ENCODE measurements around the gene APOBEC3F. TPM values are rescaled to one million over a fixed set of nuclear protein-coding genes. Genes with fewer than 3 reads are reported as not detected.
"Not testable (repeated sequence)": the region's sequence is repeated elsewhere in the genome, so short reads cannot be mapped to it uniquely, and the experiment has no call there.

APOBEC3F gene
- total RNA-seq, 3 donors from 2014 or later: 7.4 to 14.1 (median 8.8) TPM

- ATAC-seq (no peak), DNase-seq (no peak)
- H3K4me1 ChIP-seq (ENCODE audit: low read depth): no peaks in the 10 kb centered on the region
- H3K4me3 ChIP-seq: no peak overlapping the region
- H3K36me3 ChIP-seq (ENCODE audit: low read depth): no peaks in the 10 kb centered on the region
- intact Hi-C loops (cut with DNase I, micrococcal nuclease): no loop called here
- no peak for TF ChIP-seq CTCF (IDR thresholded peaks at IDR 0.05)
- H3K9me3 ChIP-seq: no peaks in the 10 kb centered on the region
Observed at GRCh38 chr22:39027717-39028116, 12.9 kb upstream of the APOBEC3F start.

- TF ChIP-seq CTCF (IDR thresholded peaks at IDR 0.05): no peak
- intact Hi-C loops (cut with DNase I, micrococcal nuclease): no loop called here
- Histone ChIP-seq H3K4me1 (ENCODE audit: low read depth) (no peaks in the 10 kb centered on the region), H3K4me3 (no peak overlapping the region), H3K36me3 (ENCODE audit: low read depth) (no peaks in the 10 kb centered on the region), H3K9me3 (no peaks in the 10 kb centered on the region)
- ATAC-seq (no peak), DNase-seq (no peak)
Observed at GRCh38 chr22:39028281-39028680, 12.4 kb upstream of the APOBEC3F start.

GRCh38 chr22:39029227-39029626 is 11.4 kb upstream of the APOBEC3F start:
- Histone ChIP-seq H3K4me3 (no peak overlapping the region), H3K4me1 (ENCODE audit: low read depth) (no peaks in the 10 kb centered on the region), H3K36me3 (ENCODE audit: low read depth) (no peaks in the 10 kb centered on the region), H3K9me3 (no peaks in the 10 kb centered on the region)
- ATAC-seq: no peak
- no peak for TF ChIP-seq CTCF (IDR thresholded peaks at IDR 0.05)
- no peak for DNase-seq
- intact Hi-C loops (cut with DNase I, micrococcal nuclease): no loop called here

GRCh38 chr22:39030705-39031104 is 10.0 kb upstream of the APOBEC3F start:
- Histone ChIP-seq H3K9me3 (no peaks in the 10 kb centered on the region), H3K36me3 (ENCODE audit: low read depth) (no peaks in the 10 kb centered on the region), H3K4me1 (ENCODE audit: low read depth) (no peaks in the 10 kb centered on the region), H3K4me3 (no peak overlapping the region)
- TF ChIP-seq CTCF (IDR thresholded peaks at IDR 0.05): no peak
- ATAC-seq (no peak), DNase-seq (no peak)
- intact Hi-C loops (cut with DNase I, micrococcal nuclease): no loop called here

GRCh38 chr22:39031434-39032295 is 9.0 kb upstream of the APOBEC3F start:
- H3K9me3 ChIP-seq; H3K4me3 ChIP-seq; intact Hi-C loops (cut with DNase I, micrococcal nuclease); DNase-seq; H3K36me3 ChIP-seq (ENCODE audit: low read depth); ATAC-seq; H3K4me1 ChIP-seq (ENCODE audit: low read depth): not testable (repeated sequence)

- not testable (repeated sequence) for H3K4me1 ChIP-seq (ENCODE audit: low read depth)
Observed at GRCh38 chr22:39037071-39037470, 3.6 kb upstream of the APOBEC3F start.

More at GRCh38 chr22:39037071-39037470, 3.6 kb upstream of the APOBEC3F start:
- intact Hi-C loops (cut with DNase I, micrococcal nuclease); H3K4me3 ChIP-seq; H3K9me3 ChIP-seq; DNase-seq; ATAC-seq; H3K36me3 ChIP-seq (ENCODE audit: low read depth): not testable (repeated sequence)
